GOT3 (cell line): ENCODE data around the gene COX7A1.

Source experiments
- DNase-seq: peaks from one replicate; lab custom pipeline; 2025; ENCODE audit warnings: mixed read lengths; lab: John Stamatoyannopoulos, UW

COX7A1 gene

DNA sequence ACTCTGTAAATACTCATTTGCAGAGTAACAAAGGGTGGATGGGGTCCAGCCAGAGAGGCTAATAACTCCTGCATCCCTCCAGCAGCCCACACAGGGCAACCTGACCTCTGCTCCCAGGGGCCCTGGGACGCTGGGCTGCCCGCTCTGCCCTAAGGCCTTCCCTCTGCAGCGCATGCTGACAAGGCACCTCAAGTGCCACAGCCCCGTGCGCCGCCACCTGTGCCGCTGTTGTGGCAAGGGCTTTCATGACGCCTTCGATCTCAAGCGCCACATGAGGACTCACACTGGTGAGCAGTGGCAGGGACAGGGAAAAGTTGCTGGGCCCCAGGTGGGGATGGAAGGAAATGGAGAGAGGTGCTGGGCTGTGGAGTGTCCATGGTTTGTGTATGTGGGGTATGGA is 39.6 kb downstream of the COX7A1 start:
- no peak for DNase-seq

- DNase-seq = no peak
Observed at GRCh38 chr19:36111200-36111539, 41.1 kb downstream of the COX7A1 start.

DNA sequence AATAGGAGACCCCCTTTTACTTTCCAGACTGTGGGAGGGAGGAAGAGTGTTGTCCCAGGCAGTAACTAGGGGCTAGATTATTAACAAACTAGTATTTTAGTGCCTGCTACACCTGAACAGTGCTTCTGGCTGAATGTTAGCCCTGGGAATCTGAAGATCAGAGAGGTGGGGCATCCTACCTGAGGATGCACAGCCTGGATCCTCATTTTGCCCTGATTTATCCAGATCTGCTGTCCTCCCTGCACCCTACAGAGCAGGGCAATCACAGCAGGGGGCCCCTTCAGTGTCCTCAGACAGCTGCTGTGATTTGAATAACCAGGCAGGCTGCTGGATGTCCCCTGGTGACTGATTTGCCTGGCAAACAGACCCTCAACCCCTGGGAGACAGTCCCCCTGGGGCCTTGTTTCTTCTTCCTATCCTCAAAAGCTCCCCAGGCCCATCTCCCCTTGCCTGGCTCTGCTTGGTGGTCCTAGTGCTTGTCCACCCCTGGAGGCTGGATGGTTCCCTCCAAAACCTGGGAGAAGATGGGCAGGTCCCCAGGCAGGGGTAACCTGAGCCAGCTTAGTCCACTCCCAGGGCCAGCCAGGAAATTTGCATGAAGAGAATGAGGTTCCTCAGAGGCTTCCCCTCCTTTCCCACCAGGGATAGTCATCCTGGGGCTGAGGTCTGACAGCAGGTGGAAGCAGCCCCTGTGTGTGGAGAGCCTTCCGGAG is 41.6 kb downstream of the COX7A1 start, which contains the start of gene OVOL3:
OVOL3 (plus strand) TSS at position 657 of the 713 bp plus-strand sequence. CDS start 60 bp downstream, outside the sequence.
- no peak for DNase-seq

GRCh38 chr19:36108684-36109083 is 43.6 kb downstream of the COX7A1 start:
- DNase-seq = no peak

DNA sequence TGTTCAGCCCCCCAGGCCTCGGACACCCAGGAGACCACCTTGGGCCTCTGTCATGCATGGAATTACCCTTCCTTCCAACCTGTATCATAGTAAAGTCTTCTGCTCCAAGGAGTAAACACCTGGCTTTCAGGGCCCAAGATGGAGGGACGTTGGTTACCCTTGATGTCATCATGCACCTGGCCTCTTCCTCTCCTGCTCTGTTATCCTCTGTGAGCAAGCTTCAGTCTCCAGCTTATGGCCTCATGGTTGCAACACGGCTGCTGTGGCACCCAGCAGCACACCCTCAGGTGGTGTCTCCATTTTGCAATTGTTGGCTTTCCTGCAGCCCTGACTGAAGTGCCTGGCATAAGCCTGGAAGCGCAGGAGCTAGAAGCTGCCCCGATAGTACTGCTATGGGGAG is 45.3 kb downstream of the COX7A1 start:
- no peak for DNase-seq

- DNase-seq = no peak
Observed at GRCh38 chr19:36106441-36106840, 45.8 kb downstream of the COX7A1 start.

GRCh38 chr19:36103842-36104552 is 48.2 kb downstream of the COX7A1 start:
- DNase-seq = no peak

DNA sequence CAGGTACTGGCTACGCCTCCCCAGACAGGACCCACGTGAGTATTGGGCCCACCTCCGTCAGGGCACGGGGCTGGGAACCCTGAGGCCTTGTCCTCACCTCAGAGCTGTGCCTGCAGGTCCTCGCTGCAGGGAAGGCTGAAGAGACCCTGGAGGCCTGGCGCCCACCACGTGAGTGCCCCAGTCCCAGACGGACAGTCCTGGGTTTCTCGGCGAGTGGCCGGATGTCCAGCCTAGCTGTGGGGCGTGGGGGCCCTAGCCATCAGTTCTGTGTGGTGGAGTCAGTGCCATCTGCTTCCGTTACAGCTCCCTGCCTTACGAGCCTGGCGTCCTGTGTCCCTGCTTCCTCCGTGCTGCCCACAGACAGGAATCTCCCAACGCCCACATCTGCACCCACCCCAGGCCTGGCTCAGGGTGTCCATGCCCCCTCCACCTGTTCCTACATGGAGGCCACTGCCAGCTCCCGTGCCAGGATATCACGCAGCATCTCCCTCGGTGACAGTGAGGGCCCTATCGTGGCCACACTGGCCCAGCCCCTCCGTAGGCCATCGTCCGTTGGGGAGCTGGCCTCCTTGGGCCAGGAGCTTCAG is 49.1 kb downstream of the COX7A1 start:
- DNase-seq = no peak

DNA sequence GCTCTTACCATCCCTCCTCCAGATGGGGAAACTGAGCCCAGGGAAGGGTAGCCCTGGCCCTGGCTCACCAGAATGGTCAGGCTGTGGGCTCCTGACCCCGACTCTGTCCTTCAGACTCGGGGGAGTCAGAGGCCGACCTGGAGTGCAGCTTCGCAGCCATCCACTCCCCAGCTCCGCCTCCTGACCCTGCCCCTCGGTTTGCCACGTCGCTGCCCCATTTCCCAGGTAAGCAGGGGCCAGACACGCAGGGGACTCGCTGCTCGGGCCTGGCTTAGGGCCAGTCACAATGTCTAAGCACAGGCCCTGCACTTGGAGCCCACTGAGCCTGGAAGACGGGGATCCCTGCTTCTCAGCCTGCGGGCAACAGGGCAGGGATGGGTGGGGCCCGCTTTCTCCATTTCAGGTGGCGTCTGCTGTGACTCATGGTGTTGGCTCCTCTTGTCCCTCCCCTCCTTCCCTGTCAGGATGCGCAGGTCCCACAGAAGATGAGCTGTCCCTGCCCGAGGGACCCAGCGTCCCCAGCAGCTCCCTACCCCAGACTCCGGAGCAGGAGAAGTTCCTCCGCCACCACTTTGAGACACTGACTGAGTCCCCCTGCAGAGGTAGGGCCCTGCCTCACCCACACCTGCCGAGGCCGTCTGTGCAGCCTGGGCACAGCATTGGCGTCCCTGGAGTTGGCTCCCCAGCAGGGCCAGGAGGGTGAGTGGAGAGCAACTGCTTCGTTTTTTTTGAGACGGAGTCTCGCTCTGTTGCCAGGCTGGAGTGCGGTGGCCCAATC is 50.5 kb downstream of the COX7A1 start:
- DNase-seq = no peak
